ENCODE data around the gene CFAP45. TPM values are rescaled to one million over a fixed set of nuclear protein-coding genes. Genes with fewer than 3 reads are reported as not detected.

The CFAP45 gene
- total RNA-seq, 1 donor from 2014 or later = 0.49 TPM

- Mint-ChIP-seq H3K4me1 (ENCODE audit: low read depth, unreplicated experiment) (peaks cover 3% of the 10 kb centered on the region), H3K4me3 (ENCODE audit: unreplicated experiment) (no peak overlapping the region), H3K27me3 (ENCODE audit: unreplicated experiment) (peaks cover 5% of the 10 kb centered on the region), H3K36me3 (ENCODE audit: unreplicated experiment) (no peaks in the 10 kb centered on the region), H3K9me3 (ENCODE audit: unreplicated experiment) (peaks cover 1% of the 10 kb centered on the region), H3K27ac (ENCODE audit: unreplicated experiment) (no peak overlapping the region)
- no peak for TF ChIP-seq CTCF (IDR thresholded peaks at IDR 0.05; ENCODE audit: partially characterized antibody, unreplicated experiment)
- no peak for DNase-seq
Measured at GRCh38 chr1:159877695-159878444, 22.1 kb downstream of the CFAP45 start.

- H3K4me1 Mint-ChIP-seq (ENCODE audit: low read depth, unreplicated experiment) = peaks cover 3% of the 10 kb centered on the region
- H3K27ac Mint-ChIP-seq (ENCODE audit: unreplicated experiment) = no peak overlapping the region
- H3K9me3 Mint-ChIP-seq (ENCODE audit: unreplicated experiment) = peaks cover 1% of the 10 kb centered on the region
- H3K36me3 Mint-ChIP-seq (ENCODE audit: unreplicated experiment) = no peaks in the 10 kb centered on the region
- no peak overlapping the region for H3K4me3 Mint-ChIP-seq (ENCODE audit: unreplicated experiment)
- no peak for DNase-seq
- no peak for TF ChIP-seq CTCF (IDR thresholded peaks at IDR 0.05; ENCODE audit: partially characterized antibody, unreplicated experiment)
- H3K27me3 Mint-ChIP-seq (ENCODE audit: unreplicated experiment) = peaks cover 7% of the 10 kb centered on the region
Measured at GRCh38 chr1:159873530-159874143, 26.3 kb downstream of the CFAP45 start.

- no peak overlapping the region for H3K27ac Mint-ChIP-seq (ENCODE audit: unreplicated experiment)
- no peaks in the 10 kb centered on the region for H3K36me3 Mint-ChIP-seq (ENCODE audit: unreplicated experiment)
- H3K9me3 Mint-ChIP-seq (ENCODE audit: unreplicated experiment) = peaks cover 1% of the 10 kb centered on the region
- DNase-seq = no peak
- TF ChIP-seq CTCF (IDR thresholded peaks at IDR 0.05; ENCODE audit: partially characterized antibody, unreplicated experiment) = no peak
- H3K4me1 Mint-ChIP-seq (ENCODE audit: low read depth, unreplicated experiment) = peaks cover 3% of the 10 kb centered on the region
- no peak overlapping the region for H3K4me3 Mint-ChIP-seq (ENCODE audit: unreplicated experiment)
- H3K27me3 Mint-ChIP-seq (ENCODE audit: unreplicated experiment) = peaks cover 5% of the 10 kb centered on the region
Measured at GRCh38 chr1:159872891-159873290, 27.1 kb downstream of the CFAP45 start.

GRCh38 chr1:159870704-159871103, 29.3 kb downstream of the CFAP45 start:
- Mint-ChIP-seq H3K27ac (ENCODE audit: unreplicated experiment) (no peak overlapping the region), H3K27me3 (ENCODE audit: unreplicated experiment) (peaks cover 8% of the 10 kb centered on the region), H3K36me3 (ENCODE audit: unreplicated experiment) (no peaks in the 10 kb centered on the region), H3K4me3 (ENCODE audit: unreplicated experiment) (no peak overlapping the region), H3K9me3 (ENCODE audit: unreplicated experiment) (no peaks in the 10 kb centered on the region), H3K4me1 (ENCODE audit: low read depth, unreplicated experiment) (peaks cover 8% of the 10 kb centered on the region)
- no peak for TF ChIP-seq CTCF (IDR thresholded peaks at IDR 0.05; ENCODE audit: partially characterized antibody, unreplicated experiment)
- no peak for DNase-seq

- no peak for DNase-seq
- H3K9me3 Mint-ChIP-seq (ENCODE audit: unreplicated experiment) = no peaks in the 10 kb centered on the region
- TF ChIP-seq CTCF (IDR thresholded peaks at IDR 0.05; ENCODE audit: partially characterized antibody, unreplicated experiment) = no peak
- peaks cover 5% of the 10 kb centered on the region for H3K4me1 Mint-ChIP-seq (ENCODE audit: low read depth, unreplicated experiment)
- H3K27me3 Mint-ChIP-seq (ENCODE audit: unreplicated experiment) = peaks cover 8% of the 10 kb centered on the region
- no peaks in the 10 kb centered on the region for H3K36me3 Mint-ChIP-seq (ENCODE audit: unreplicated experiment)
- H3K27ac Mint-ChIP-seq (ENCODE audit: unreplicated experiment) = no peak overlapping the region
- no peak overlapping the region for H3K4me3 Mint-ChIP-seq (ENCODE audit: unreplicated experiment)
Measured at GRCh38 chr1:159869607-159870006, 30.4 kb downstream of the CFAP45 start.

Measured in glutamatergic neuron (in vitro differentiated cells).